Astrocyte (in vitro differentiated cells and primary cell): ENCODE data around the gene PLB1. TPM values are rescaled to one million over a fixed set of nuclear protein-coding genes. Genes with fewer than 3 reads are reported as not detected.

Experiments used
- DNase-seq: peaks from one replicate; pipeline ENCODE4 v3.0.0-alpha.2; 2010; ENCODE audit warnings: low read depth
- FAIRE-seq: peaks from 2 replicates; lab custom pipeline; 2011; peaks lifted over from hg19 to GRCh38; lab: Jason Lieb, UNC
- H2AFZ ChIP-seq: 2 replicates; pipeline ENCODE4 v1.6.0; 2012; ENCODE audit warnings: low read depth, low read length, inconsistent platforms
- H3K27ac ChIP-seq: 2 replicates; pipeline ENCODE4 v1.5.1; 2011; ENCODE audit warnings: low read depth, low read length, inconsistent platforms
- H3K27me3 ChIP-seq: 2 replicates; pipeline ENCODE4 v1.6.0; 2011; ENCODE audit warnings: low read length, inconsistent platforms; ENCODE audit not compliant: insufficient read depth
- H3K36me3 ChIP-seq: 2 replicates; pipeline ENCODE4 v1.5.1; 2011; ENCODE audit warnings: low read length, inconsistent platforms; ENCODE audit not compliant: insufficient read depth
- H3K4me1 ChIP-seq: 2 replicates; pipeline ENCODE4 v1.5.1; 2011; ENCODE audit warnings: low read length, inconsistent platforms; ENCODE audit not compliant: insufficient read depth
- H3K4me2 ChIP-seq: 2 replicates; pipeline ENCODE4 v1.6.0; 2012; ENCODE audit warnings: low read length, inconsistent platforms
- H3K4me3 ChIP-seq: 2 replicates; pipeline ENCODE4 v1.5.1; 2011; ENCODE audit warnings: low read depth, mild to moderate bottlenecking, low read length, inconsistent platforms; ENCODE audit not compliant: insufficient read depth
- H3K79me2 ChIP-seq: 2 replicates; pipeline ENCODE4 v1.6.0; 2012; ENCODE audit warnings: mild to moderate bottlenecking, low read length, inconsistent platforms; ENCODE audit not compliant: insufficient read depth
- H3K9ac ChIP-seq: 2 replicates; pipeline ENCODE4 v1.6.0; 2012; ENCODE audit warnings: mild to moderate bottlenecking, low read length, inconsistent platforms
- H3K9me3 ChIP-seq: 2 replicates; pipeline ENCODE4 v1.5.1; 2012; ENCODE audit warnings: low read depth, mild to moderate bottlenecking, low read length, inconsistent platforms; ENCODE audit not compliant: insufficient read depth
- H4K20me1 ChIP-seq: 2 replicates; pipeline ENCODE4 v1.6.0; 2012; ENCODE audit warnings: low read length, inconsistent platforms; ENCODE audit not compliant: insufficient read depth
- H3K27ac Mint-ChIP-seq: one replicate; pipeline ENCODE4 v1.8.0; 2021; ENCODE audit warnings: mild to moderate bottlenecking, mixed read lengths; ENCODE audit not compliant: unreplicated experiment
- H3K27me3 Mint-ChIP-seq: one replicate; pipeline ENCODE4 v1.8.0; 2021; ENCODE audit warnings: low read depth, mixed read lengths; ENCODE audit not compliant: unreplicated experiment
- H3K36me3 Mint-ChIP-seq: one replicate; pipeline ENCODE4 v1.8.0; 2021; ENCODE audit warnings: low read depth, mixed read lengths; ENCODE audit not compliant: unreplicated experiment
- H3K4me1 Mint-ChIP-seq: one replicate; pipeline ENCODE4 v1.8.0; 2021; ENCODE audit warnings: low read depth, mixed read lengths; ENCODE audit not compliant: unreplicated experiment
- H3K4me3 Mint-ChIP-seq: one replicate; pipeline ENCODE4 v1.8.0; 2021; ENCODE audit warnings: mild to moderate bottlenecking, moderate library complexity, mixed read lengths; ENCODE audit not compliant: unreplicated experiment
- H3K9me3 Mint-ChIP-seq: one replicate; pipeline ENCODE4 v1.8.0; 2021; ENCODE audit warnings: mild to moderate bottlenecking, mixed read lengths; ENCODE audit not compliant: unreplicated experiment
- CTCF ChIP-seq: IDR thresholded peaks from 2 replicates; pipeline ENCODE4 v1.5.1; 2011; ENCODE audit warnings: low read depth, mild to moderate bottlenecking, inconsistent platforms, low read length, moderate library complexity; ENCODE audit not compliant: insufficient read depth
- EZH2 ChIP-seq: IDR thresholded peaks from 2 replicates; pipeline ENCODE4 v1.6.1; 2012; ENCODE audit warnings: mild to moderate bottlenecking, low read length, inconsistent platforms; ENCODE audit not compliant: insufficient read depth
- total RNA-seq: library from RNA; stranded (reverse); gene quantifications from 2 replicates; pipeline ENCODE4 v1.2.1, GENCODE V29; 2021

Gene PLB1
- total RNA-seq, 1 donor from 2014 or later, result 0.98 TPM

DNA sequence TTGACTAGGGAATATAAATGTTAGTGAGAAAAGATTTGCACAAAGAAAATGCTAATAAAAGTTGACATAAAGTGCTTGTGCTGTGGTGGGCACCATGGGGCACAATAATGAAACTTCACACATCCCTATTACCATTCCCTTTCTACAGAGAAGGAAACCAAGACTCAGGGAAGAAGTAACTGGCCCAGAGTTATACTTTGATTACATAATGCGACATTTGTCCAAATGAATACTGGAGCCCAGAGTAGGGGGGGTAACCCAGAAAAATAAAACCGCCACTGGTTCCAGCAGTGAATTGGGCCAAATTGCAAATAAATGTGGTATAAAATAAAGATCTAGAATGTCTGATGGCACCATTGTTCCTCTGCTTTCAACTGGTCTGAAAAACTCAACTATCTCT is 149.7 kb downstream of the PLB1 start:
- FAIRE-seq, result no peak
- no peaks in the 10 kb centered on the region for H4K20me1 ChIP-seq
- Mint-ChIP-seq H3K4me3 (no peak overlapping the region), H3K36me3 (no peaks in the 10 kb centered on the region), H3K4me1 (peaks cover 23% of the 10 kb centered on the region), H3K27me3 (peaks cover 11% of the 10 kb centered on the region), H3K9me3 (peaks cover 4% of the 10 kb centered on the region), H3K27ac (no peak overlapping the region)
- no peak overlapping the region for H3K4me3 ChIP-seq
- no peak for DNase-seq
- no peak overlapping the region for H2AFZ ChIP-seq
- H3K79me2 ChIP-seq, result no peaks in the 10 kb centered on the region
- H3K9me3 ChIP-seq, result no peaks in the 10 kb centered on the region
- peaks cover 30% of the 10 kb centered on the region for H3K4me1 ChIP-seq
- TF ChIP-seq CTCF, result no peak
- no peak for TF ChIP-seq EZH2
- H3K27ac ChIP-seq, result no peak overlapping the region
- H3K27me3 ChIP-seq, result no peaks in the 10 kb centered on the region
- no peak overlapping the region for H3K4me2 ChIP-seq
- no peak overlapping the region for H3K9ac ChIP-seq
- no peaks in the 10 kb centered on the region for H3K36me3 ChIP-seq

DNA sequence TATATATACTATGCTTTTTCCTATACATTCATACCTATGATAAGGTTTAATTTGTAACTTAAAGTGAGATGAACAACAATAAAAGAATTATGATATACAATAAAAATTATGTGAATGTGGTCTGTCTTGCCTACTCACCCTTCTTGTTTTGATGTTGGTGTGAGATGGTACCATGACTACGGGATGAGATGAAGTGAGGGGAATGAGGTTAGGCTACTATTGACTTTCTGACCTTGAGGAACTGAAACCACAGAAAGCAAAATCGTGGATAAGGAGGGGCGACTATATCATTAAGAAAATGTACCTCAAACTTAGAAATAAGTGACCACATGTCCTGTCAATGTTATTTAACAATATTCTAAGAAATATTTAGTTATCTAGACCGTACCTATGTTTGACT is 151.8 kb downstream of the PLB1 start:
- no peak overlapping the region for H3K9ac ChIP-seq
- no peak overlapping the region for H3K4me2 ChIP-seq
- TF ChIP-seq CTCF (no peak), EZH2 (no peak)
- H3K9me3 ChIP-seq, result no peaks in the 10 kb centered on the region
- peaks cover 30% of the 10 kb centered on the region for H3K4me1 ChIP-seq
- H3K36me3 ChIP-seq, result no peaks in the 10 kb centered on the region
- H4K20me1 ChIP-seq, result no peaks in the 10 kb centered on the region
- FAIRE-seq (no peak), DNase-seq (no peak)
- Mint-ChIP-seq H3K4me3 (no peak overlapping the region), H3K27me3 (no peaks in the 10 kb centered on the region), H3K27ac (no peak overlapping the region), H3K9me3 (no peaks in the 10 kb centered on the region), H3K36me3 (no peaks in the 10 kb centered on the region), H3K4me1 (peaks cover 32% of the 10 kb centered on the region)
- no peak overlapping the region for H2AFZ ChIP-seq
- no peaks in the 10 kb centered on the region for H3K27me3 ChIP-seq
- H3K27ac ChIP-seq, result no peak overlapping the region
- no peaks in the 10 kb centered on the region for H3K79me2 ChIP-seq
- H3K4me3 ChIP-seq, result no peak overlapping the region

GRCh38 chr2:28648147-28648546 is 152.3 kb downstream of the PLB1 start:
- Histone ChIP-seq H3K36me3 (no peaks in the 10 kb centered on the region), H4K20me1 (no peaks in the 10 kb centered on the region), H3K4me3 (no peak overlapping the region), H3K4me2 (no peak overlapping the region), H3K27ac (no peak overlapping the region), H2AFZ (no peak overlapping the region), H3K27me3 (no peaks in the 10 kb centered on the region), H3K79me2 (no peaks in the 10 kb centered on the region), H3K4me1 (peaks cover 29% of the 10 kb centered on the region), H3K9me3 (no peaks in the 10 kb centered on the region), H3K9ac (no peak overlapping the region)
- no peaks in the 10 kb centered on the region for H3K27me3 Mint-ChIP-seq
- FAIRE-seq (no peak), DNase-seq (no peak)
- H3K36me3 Mint-ChIP-seq, result no peaks in the 10 kb centered on the region
- no peak overlapping the region for H3K27ac Mint-ChIP-seq
- no peaks in the 10 kb centered on the region for H3K9me3 Mint-ChIP-seq
- TF ChIP-seq CTCF, result no peak
- no peak for TF ChIP-seq EZH2
- no peak overlapping the region for H3K4me3 Mint-ChIP-seq
- peaks cover 34% of the 10 kb centered on the region for H3K4me1 Mint-ChIP-seq
